ENCODE data around the gene RPGRIP1L.

RPGRIP1L gene

DNA sequence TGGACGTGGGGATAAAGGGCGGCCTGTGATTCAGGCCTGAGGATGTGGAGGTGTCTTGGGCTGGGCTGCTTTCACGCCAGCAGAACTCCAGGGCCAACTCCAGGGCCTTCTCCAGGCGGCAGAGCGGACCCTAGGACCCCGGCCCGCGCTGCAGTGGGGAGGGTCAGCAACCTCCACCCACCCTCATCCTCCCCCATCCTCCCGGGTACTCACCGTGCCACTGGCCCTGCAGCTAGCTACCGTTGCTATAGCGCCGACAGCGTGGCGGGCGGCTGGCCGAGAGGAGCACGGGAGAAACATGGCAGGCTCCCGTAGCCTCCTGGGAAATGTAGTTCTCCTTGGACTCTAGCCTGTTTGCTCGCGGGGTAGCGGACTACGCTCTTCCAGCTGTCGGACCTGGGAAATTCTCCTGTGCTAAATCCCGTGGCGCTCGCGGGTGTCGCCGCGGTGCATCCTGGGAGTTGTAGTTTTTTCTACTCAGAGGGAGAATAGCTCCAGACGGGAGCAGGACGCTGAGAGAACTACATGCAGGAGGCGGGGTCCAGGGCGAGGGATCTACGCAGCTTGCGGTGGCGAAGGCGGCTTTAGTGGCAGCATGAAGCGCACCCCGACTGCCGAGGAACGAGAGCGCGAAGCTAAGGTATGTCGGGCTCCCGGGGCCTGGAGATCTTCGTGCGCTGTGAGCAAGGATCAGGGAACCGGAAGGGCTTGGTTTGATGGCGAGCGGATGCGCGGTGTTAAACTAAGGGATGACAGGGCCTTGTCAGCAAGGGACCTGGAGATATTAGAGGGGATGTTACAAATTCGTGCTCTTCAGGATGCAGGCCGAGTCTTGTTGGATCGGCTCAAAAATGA, at the start of gene RPGRIP1L, which contains the start of gene FTO:
RPGRIP1L (minus strand) TSS at position 270 of the 855 bp plus-strand sequence. CDS start 3,136 bp downstream, outside the sequence.
FTO (plus strand) TSS at position 567 of the 855 bp plus-strand sequence.
- DNase-seq, result peak; percentile 98

DNA sequence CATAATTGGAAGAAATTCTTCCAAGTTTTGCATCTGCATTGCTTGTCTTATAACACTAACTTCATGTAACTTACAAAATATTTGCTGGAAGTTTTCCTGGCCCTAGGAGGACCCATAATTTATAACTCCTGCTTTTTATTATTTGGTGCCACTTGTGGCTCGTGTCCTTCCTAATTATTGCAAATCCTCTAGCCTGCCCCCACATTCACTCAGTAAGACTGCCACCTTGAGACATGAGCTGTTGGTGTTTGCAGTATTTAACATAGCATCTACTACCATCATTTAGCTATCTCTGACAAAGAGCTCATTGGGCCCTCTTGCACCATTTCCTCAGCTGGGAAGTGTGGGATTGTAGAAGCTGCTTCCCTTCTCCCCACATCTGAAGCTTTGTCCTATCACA, 49.8 kb upstream of the RPGRIP1L start:
- no peak for DNase-seq

- no peak for DNase-seq
These were observed 48.9 kb upstream of the RPGRIP1L start for GRCh38 chr16:53752560-53752959.

- DNase-seq, result no peak
These were observed 42.2 kb upstream of the RPGRIP1L start for GRCh38 chr16:53745753-53746266.

DNA sequence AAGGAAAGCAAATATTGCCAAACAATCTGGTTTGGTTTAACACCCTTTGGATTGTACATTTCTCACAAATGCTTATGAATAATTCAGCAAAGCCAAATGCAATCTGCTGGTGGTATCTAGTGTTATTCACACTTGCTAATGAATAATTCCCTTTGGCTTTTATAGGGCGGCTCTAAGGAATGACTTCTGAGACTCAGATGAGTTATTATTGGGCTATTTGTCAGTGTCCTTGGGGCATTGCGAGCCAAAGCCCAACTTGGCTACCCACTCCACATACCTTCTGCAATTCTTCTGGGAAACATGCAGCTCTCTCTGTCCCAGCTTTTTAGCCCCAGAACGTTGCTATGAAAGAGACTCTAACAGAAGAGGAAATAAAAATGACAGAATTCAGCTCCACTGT, 41.4 kb upstream of the RPGRIP1L start:
- no peak for DNase-seq

- DNase-seq, result no peak
These were observed 40.8 kb upstream of the RPGRIP1L start for GRCh38 chr16:53744449-53744848.

DNA sequence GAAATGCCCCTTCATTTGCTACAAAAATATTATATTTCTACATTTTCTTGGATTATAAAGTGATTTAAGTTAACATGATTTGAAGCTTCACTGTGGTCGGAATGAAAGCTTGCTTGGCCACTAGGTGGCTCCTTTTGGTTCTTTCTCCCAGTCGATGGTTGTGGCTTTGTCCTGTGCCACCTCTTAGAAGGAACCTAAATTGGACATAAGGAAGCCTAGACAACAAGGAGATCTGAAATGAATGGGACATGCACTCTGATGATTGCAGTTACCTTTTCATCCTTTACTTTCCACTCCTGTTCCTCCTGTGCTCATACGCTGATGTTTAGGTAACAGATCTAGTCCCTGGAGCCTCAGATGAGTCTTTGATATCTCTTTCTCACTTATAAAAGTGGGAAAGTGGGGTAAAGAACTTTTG, 39.5 kb upstream of the RPGRIP1L start:
- DNase-seq, result no peak

GRCh38 chr16:53741546-53741945, 37.9 kb upstream of the RPGRIP1L start:
- no peak for DNase-seq

DNA sequence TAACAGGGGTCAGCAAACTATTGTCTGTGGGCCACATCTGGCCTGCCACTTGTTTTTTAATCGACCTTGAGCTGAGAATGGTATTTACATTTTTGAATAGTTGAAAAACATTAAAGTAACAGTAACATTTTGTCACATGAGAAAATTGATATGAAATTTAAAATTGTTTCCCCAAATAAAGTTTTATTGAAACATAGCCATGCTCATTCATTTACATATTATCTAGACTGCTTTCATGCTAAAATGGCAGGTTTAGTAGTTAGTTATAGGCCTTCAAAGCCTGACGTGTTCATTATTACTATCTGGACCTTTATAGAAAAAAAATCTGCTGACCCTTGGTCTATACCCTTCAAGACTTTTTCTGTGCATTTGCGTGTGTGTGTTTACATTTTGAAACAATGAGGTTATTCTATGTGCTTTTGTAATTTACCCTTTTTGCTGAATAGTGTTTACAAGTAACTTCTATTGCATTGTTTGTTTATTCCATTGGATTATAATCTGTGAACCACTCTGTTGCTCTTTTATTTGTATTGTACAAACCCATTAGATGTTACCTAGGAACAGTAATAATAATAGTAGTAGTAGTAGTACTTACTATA, 37.4 kb upstream of the RPGRIP1L start:
- no peak for DNase-seq

GRCh38 chr16:53740476-53740875, 36.8 kb upstream of the RPGRIP1L start:
- no peak for DNase-seq

DNA sequence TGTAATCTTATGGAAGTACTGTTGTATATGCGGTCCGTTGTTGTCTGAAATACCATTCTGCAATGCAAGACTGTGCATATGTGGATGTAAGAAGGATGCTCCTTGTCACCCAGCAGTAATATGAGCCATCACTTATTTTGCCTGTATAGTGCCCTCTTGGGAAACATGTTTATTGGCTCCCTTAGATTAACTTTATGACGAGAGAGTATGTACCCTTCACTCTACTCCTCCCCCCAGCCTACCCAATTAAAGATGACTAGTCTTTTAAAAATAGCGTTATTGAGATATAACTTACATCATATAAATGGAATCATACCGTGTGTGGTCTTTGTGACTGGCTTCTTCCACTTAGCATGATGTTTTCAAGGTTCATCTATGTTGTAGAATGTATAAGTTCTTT, 33.9 kb upstream of the RPGRIP1L start:
- DNase-seq, result no peak

DNA sequence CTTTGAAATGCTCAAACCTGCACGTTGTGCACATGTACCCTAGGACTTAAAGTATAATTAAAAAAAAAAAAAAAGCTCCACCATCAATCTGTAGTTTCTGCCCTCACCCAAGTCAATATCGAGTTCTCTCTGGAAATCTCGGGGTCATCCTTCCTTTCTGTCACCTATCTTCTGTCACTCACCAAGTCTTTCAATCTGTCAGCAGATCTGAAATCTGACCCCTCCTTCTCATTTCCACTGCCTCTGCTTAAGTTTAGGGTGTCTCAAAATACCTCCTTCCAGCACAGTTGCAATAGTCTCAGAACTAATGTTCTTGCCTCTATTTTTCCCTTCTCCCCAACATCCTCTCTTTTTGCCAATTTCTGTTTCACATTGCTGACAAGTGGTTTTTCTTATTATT, 32.6 kb upstream of the RPGRIP1L start:
- no peak for DNase-seq

GRCh38 chr16:53734908-53735307, 31.2 kb upstream of the RPGRIP1L start:
- DNase-seq, result no peak

GRCh38 chr16:53732296-53732929, 28.8 kb upstream of the RPGRIP1L start:
- DNase-seq, result no peak

GRCh38 chr16:53730693-53731092, 27.0 kb upstream of the RPGRIP1L start:
- no peak for DNase-seq

GRCh38 chr16:53726625-53727024, 23.0 kb upstream of the RPGRIP1L start:
- DNase-seq, result no peak

GRCh38 chr16:53721017-53721416, 17.4 kb upstream of the RPGRIP1L start:
- no peak for DNase-seq

DNA sequence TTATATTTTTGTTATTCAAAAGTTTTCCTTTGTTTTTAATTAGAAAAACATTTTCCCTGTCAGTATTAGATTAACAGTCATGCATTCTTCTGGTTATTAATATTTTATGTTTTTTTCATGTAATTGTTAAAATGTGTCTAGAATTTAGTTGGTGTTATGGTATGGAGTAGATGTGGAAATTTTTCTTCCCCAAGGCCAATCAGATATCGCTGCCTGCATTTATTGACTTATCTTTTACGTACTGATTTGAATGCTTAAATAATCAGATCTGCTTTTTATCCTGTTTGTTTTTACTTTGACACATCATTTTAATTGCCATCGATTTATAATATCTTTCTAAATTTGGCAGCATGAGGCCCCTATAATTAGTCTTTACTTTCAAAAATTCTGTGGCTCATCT, 13.9 kb upstream of the RPGRIP1L start:
- no peak for DNase-seq

DNA sequence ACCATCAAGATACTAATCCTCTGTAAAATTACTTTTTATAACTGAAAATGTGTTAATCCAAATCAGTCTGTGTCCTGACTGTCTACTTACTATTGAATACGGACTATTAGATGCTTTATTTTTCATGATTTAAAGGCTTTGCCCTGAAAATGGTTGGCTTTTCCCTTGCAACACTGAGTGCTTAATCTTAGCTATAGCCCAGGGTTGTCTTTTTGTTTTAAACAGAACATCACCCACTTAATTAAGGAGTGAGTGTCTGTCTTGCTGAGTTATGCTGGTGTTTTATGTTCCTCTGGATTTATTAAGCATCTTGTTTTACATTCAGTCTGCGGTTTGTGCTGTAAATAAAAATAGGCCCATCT, 11.3 kb upstream of the RPGRIP1L start:
- no peak for DNase-seq

DNA sequence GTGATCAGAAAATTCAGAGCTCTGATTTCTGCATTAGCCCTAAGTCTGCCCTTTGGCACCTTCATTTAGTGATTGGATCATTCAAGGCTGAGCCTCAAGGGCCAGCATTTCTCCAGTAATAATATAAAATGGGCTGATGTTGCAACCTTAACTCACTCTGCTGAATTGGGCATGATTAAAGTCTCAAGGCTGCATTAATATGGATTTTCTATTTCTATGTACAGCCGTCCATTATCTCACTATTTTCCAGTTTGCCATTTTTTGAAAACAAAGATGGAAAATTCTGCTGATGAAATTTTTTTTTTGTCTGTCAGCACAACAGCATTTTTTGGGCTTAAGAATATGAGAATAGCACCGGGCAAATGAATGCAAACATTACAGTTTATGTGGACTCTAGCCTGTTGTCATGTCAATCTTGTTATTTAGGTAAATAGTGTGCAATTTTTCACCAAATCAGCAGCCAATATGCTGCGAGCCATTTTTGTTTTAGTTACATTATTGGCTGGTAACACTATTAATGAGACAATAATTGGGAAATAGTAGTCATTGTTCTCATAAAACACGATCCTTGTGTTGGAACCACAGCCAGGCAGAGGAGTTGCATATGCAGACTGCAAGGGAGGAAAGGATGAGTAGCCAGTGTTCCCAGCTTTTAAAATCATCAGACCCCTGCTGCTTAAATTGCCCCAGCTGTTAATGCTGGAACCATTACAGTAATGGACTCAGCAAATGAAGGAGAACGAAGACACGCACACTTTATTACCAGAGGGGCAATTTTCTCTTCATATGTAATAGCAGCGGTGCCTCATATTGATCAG, 10.8 kb upstream of the RPGRIP1L start:
- DNase-seq, result no peak

DNA sequence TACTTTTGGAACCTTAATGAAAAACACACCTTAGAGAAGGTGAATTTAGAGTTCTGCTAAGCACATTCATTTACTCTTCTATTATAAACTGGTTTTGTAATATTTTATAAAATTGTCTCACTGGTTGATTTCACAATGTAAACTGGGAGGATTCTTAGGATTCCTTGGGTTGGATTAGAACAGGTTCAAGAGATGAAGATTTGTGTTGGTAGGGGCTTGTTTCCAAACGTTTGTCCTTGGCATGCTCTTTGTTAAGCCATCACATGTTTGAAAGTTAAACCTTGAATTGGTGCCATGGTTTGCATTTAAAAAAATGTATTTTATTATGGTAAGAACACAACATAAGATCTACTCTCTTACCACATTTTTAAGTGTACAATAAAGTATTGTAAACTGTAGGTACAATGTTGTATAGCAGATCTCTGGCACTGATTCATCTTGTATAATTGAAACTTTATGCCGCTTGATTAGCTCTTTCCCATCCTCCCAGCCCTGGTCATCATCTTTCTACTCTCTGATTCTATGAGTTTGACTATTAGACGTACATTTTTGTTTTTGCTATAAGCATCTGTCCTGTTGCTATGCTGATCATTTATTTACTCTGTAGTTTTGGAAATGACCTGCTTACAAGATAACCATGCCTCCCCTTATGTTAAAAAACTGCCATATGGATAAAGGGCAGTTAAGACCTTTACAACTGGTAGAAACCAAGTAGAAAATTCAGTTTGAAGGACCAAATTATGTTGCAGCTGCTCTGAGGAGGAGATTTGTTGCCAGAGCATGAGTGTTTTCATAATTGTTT, 9.9 kb upstream of the RPGRIP1L start:
- DNase-seq, result no peak

GRCh38 chr16:53712065-53712464, 8.4 kb upstream of the RPGRIP1L start:
- DNase-seq, result no peak

Measured in SHP77 treated with DMSO at 0.1 percent for 48 hours (cell line).